Right cardiac atrium (tissue), 5 donors: ENCODE measurements around the gene SLC3A2. TPM values are rescaled to one million over a fixed set of nuclear protein-coding genes. Genes with fewer than 3 reads are reported as not detected.
"Not testable (repeated sequence)": the region's sequence is repeated elsewhere in the genome, so short reads cannot be mapped to it uniquely, and the experiment has no call there.

Experiments
- ATAC-seq, 2 donors: fragments of 200-7000 bp; cut with Tn5 transposase; one replicate each; pipeline versions ENCODE4 v1.8.0 to v1.9.1; 2020; ENCODE audit warnings: moderate library complexity in 2 of 2, mild to moderate bottlenecking in 1 of 2
- DNase-seq, 3 donors: peaks; one replicate each; pipeline ENCODE4 v3.0.0-alpha.2; 2020
- H3K27ac ChIP-seq: one replicate; pipeline ENCODE4 v1.5.1; 2013; ENCODE audit warnings: mild to moderate bottlenecking, low read length, control low read depth, moderate library complexity
- H3K27me3 ChIP-seq: one replicate; pipeline ENCODE4 v1.6.1; 2013; ENCODE audit not compliant: control insufficient read depth, insufficient read depth
- H3K4me1 ChIP-seq: one replicate; pipeline ENCODE4 v1.6.1; 2013; ENCODE audit warnings: low read length; ENCODE audit not compliant: control insufficient read depth, insufficient read depth
- H3K4me3 ChIP-seq: one replicate; pipeline ENCODE4 v1.5.1; 2013; ENCODE audit warnings: low read length, control low read depth
- H3K9me3 ChIP-seq: one replicate; pipeline ENCODE4 v1.6.1; 2013; ENCODE audit warnings: low read length; ENCODE audit not compliant: control insufficient read depth
- WGBS: extraction: QIAGEN DNeasy Blood & Tissue Kit; methylation state at CpG from one replicate; pipeline ENCODE4 v1.1.7; 2013; 5-methylcytosine and 5-hydroxymethylcytosine counted together
- intact Hi-C, 4 donors: fragments of 100-400 bp; cut with DNase I; formaldehyde crosslinking; loops; one replicate each; pipeline versions ENCODE4 v1.11.0 to v1.14.0; 2022 to 2023
- polyA plus RNA-seq: library from polyadenylated mRNA; stranded (reverse); fragments of 200-250 nt; gene quantifications from one replicate; pipeline ENCODE4 v1.2.3, GENCODE V29; 2013
- total RNA-seq, 4 donors: library from RNA; stranded (reverse); fragmentation: NEBNext Ultra II Directional; extraction: Animal tissue kit (Norgen Biotek cat#: 25700); gene quantifications; one replicate each; pipeline ENCODE4 v1.2.1, GENCODE V29; 2021
- donor health status: healthy with polysubstance abuse.
- donor health status: DM: no; HTN: yes; CAD: no.
- donor health status: DM: no; HTN: no; CAD: no.
- donor health status: DM: no; HTN: yes; CAD: no; lungs with severe emphysema.
- donor health status: DM: yes; HTN: yes; CAD: no.

Gene SLC3A2
- total and polyA plus RNA-seq, 5 donors: 28.1 to 64.1 (median 40.2) TPM

GRCh38 chr11:62853279-62853965 lies 27.3 kb upstream of the SLC3A2 start:
- Histone ChIP-seq H3K4me1 (no peaks in the 10 kb centered on the region), H3K4me3 (no peak overlapping the region), H3K27me3 (no peaks in the 10 kb centered on the region), H3K27ac (no peak overlapping the region), H3K9me3 (no peaks in the 10 kb centered on the region)
- ATAC-seq (no peak), DNase-seq (no peak)
- WGBS: 55% methylated on average over 7 of the region's 7 CpGs
- intact Hi-C loops: no loop called here

GRCh38 chr11:62854013-62854824 lies 26.5 kb upstream of the SLC3A2 start:
- intact Hi-C loops: no loop called here
- Histone ChIP-seq H3K27ac (no peak overlapping the region), H3K4me3 (peak overlapping the region; percentile 91), H3K4me1 (no peaks in the 10 kb centered on the region), H3K9me3 (no peaks in the 10 kb centered on the region), H3K27me3 (no peaks in the 10 kb centered on the region)
- ATAC-seq: no peak
- 14% methylated on average over 8 of the region's 8 CpGs for WGBS
- DNase-seq: no peak

GRCh38 chr11:62854825-62855570 lies 25.7 kb upstream of the SLC3A2 start:
- intact Hi-C loops: no loop called here
- H3K4me1 ChIP-seq: no peaks in the 10 kb centered on the region
- peak overlapping the region; percentile 91 for H3K4me3 ChIP-seq
- H3K27ac ChIP-seq: peak overlapping the region; percentile 92
- WGBS: 3% methylated on average over 15 of the region's 15 CpGs
- ATAC-seq (no peak), DNase-seq (no peak)
- no peaks in the 10 kb centered on the region for H3K27me3 ChIP-seq
- no peaks in the 10 kb centered on the region for H3K9me3 ChIP-seq

- Histone ChIP-seq H3K27me3 (no peaks in the 10 kb centered on the region), H3K4me1 (no peaks in the 10 kb centered on the region), H3K27ac (peak overlapping the region; percentile 92), H3K4me3 (peak overlapping the region; percentile 91), H3K9me3 (no peaks in the 10 kb centered on the region)
- under 1% methylated on average over 54 of the region's 54 CpGs for WGBS
- DNase-seq (peak; percentile 95 to 98 (median 98)), ATAC-seq (peak; percentile 98)
- intact Hi-C loops: no loop called here
These were observed 24.9 kb upstream of the SLC3A2 start for GRCh38 chr11:62855571-62856332.

- intact Hi-C loops: no loop called here
- H3K4me3 ChIP-seq: peak overlapping the region; percentile 36
- no peaks in the 10 kb centered on the region for H3K9me3 ChIP-seq
- peak in 1 of 2 donors; percentile 2 for ATAC-seq
- H3K4me1 ChIP-seq: no peaks in the 10 kb centered on the region
- H3K27me3 ChIP-seq: no peaks in the 10 kb centered on the region
- 7% methylated on average over 20 of the region's 20 CpGs for WGBS
- DNase-seq: no peak
- H3K27ac ChIP-seq: peak overlapping the region; percentile 1
These were observed 24.3 kb upstream of the SLC3A2 start for GRCh38 chr11:62856333-62856895.

- Histone ChIP-seq H3K4me3 (no peak overlapping the region), H3K4me1 (no peaks in the 10 kb centered on the region), H3K9me3 (no peaks in the 10 kb centered on the region), H3K27me3 (no peaks in the 10 kb centered on the region), H3K27ac (no peak overlapping the region)
- intact Hi-C loops: no loop called here
- WGBS: 62% methylated on average over 2 of the region's 2 CpGs
- DNase-seq: no peak
- ATAC-seq: no peak
These were observed 23.1 kb upstream of the SLC3A2 start for GRCh38 chr11:62857541-62857982.

- intact Hi-C loops: no loop called here
- Histone ChIP-seq H3K9me3 (no peaks in the 10 kb centered on the region), H3K4me3 (no peak overlapping the region), H3K27ac (no peak overlapping the region), H3K27me3 (no peaks in the 10 kb centered on the region), H3K4me1 (no peaks in the 10 kb centered on the region)
- ATAC-seq (no peak), DNase-seq (no peak)
- WGBS: 84% methylated on average over 7 of the region's 7 CpGs
These were observed 22.5 kb upstream of the SLC3A2 start for GRCh38 chr11:62858201-62858600.

- H3K4me1 ChIP-seq, H3K27me3 ChIP-seq, H3K4me3 ChIP-seq, H3K27ac ChIP-seq, ATAC-seq, H3K9me3 ChIP-seq, DNase-seq, intact Hi-C loops: not testable (repeated sequence)
- 89% methylated on average over 8 of the region's 8 CpGs for WGBS
These were observed 21.4 kb upstream of the SLC3A2 start for GRCh38 chr11:62859281-62859703.

- no peaks in the 10 kb centered on the region for H3K27me3 ChIP-seq
- H3K4me1 ChIP-seq: no peaks in the 10 kb centered on the region
- ATAC-seq: no peak
- intact Hi-C loops: loop anchor here in 3 of 4 donors (5.0 to 10.0 kb wide), 3 partner anchors 74 to 466 kb away; partner anchors contain the start of gene TMEM179B (in 3 of the 3)
- no peak overlapping the region for H3K4me3 ChIP-seq
- H3K9me3 ChIP-seq: no peaks in the 10 kb centered on the region
- H3K27ac ChIP-seq: no peak overlapping the region
- no peak for DNase-seq
- 69% methylated on average over 5 of the region's 5 CpGs for WGBS
These were observed 19.7 kb upstream of the SLC3A2 start for GRCh38 chr11:62860835-62861563.
